ENCODE results near the gene STARD3NL.

Gene STARD3NL

DNA sequence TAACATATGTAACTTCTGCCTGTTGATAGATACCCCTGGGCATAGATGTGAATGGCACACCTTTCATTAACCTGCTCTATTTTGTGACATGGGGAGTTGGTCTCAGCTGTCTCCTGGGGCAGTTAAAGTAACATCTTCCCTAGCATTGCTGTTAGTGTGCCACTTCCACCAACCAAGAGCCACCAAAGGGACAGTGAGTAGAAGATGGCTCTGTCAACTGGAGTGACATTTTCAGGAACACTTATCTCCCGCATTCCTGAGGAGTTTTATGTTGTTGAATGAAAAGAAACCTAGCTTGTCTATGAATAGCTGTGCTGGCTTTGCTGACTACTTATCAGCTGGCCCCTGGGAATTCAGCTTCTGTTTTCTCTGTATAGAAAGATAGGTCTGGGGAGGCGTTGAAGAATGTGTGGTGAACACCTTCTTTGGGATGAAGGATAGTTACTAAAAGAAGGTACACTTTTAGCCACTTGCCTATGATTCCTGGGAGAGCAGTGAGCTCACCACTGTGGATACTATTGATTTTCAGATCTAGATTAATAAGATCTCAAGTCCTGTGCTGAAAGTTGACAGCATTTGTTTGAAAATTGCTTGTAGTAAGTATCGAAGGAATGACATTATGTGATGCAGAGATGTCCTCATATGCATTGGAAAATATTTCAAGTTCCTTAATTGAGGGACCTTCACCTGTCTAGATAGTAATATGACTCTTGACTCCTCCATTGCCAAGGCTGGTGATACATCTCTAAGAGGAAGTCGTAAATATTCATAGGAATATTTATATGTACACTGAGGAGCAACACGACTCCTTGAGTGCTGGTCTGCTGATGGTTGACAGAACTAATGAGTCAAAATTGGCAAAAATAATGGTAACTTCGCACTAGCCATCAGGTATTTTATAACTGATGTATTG lies 7.6 kb downstream of the STARD3NL start:
- DNase-seq, result no peak

GRCh38 chr7:38186593-38187314 lies 8.7 kb downstream of the STARD3NL start:
- no peak for DNase-seq

GRCh38 chr7:38187794-38188440 lies 9.9 kb downstream of the STARD3NL start:
- DNase-seq, result no peak

GRCh38 chr7:38189231-38189938 lies 11.3 kb downstream of the STARD3NL start:
- DNase-seq, result no peak

GRCh38 chr7:38190011-38190410 lies 12.0 kb downstream of the STARD3NL start:
- no peak for DNase-seq

- DNase-seq, result no peak
These were observed 13.7 kb downstream of the STARD3NL start for GRCh38 chr7:38191791-38192190.

GRCh38 chr7:38192327-38192726 lies 14.3 kb downstream of the STARD3NL start:
- no peak for DNase-seq

DNA sequence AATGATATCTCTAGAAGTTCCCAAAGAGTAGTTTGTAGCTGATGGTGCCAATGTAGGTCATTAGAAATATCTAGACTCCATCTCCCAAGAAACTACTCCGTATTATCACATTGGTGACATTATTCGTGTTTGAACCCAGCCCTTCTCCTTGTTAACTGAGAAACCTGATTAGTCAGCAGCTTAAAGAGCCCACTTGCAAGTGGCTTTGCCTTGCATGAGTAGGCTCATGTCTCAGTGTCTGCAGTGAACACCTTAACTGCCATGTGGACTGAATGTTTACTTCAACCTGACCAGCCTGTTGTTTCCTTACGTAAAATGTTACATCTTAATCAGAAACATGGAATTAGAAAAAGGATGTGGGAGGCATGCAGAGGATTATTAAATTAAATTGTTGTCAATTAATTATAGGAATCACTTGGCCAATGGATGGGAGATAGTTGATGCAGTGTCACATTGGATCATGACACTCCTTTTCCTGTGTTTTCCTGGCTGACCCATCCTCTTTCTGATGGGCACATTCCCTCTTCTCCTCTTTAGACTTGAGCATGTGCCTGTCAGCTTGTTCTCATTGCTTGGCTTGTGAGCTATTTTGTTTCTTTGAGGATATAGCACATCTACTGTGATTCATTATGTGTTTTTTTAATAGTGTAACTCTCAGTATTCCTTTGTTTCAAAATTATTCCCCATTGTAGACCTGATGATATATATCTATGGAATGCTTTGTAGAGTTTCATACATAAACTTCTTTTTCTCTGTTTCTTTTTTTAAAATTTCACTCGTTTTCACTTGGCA lies 18.0 kb downstream of the STARD3NL start:
- DNase-seq, result no peak

DNA sequence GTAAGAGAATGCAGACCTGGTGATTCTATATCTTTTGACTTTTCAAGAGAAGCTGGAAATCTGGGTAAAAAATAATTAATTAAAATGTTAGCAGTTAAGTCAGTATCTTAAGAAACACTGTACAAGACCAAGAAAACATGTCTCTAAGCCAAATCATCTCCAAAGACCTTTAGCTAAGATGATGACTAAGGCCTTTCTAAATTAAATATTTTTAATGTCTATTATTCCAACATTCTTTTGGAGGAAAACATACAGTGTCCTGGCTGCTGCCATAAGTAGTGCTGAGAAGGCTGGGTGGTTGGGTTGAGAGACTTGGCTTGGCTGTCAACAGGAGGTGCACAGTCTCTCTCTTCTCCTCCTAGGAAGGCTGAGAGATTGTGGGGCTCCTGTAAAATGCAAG lies 20.3 kb downstream of the STARD3NL start:
- no peak for DNase-seq

GRCh38 chr7:38199154-38199553 lies 21.1 kb downstream of the STARD3NL start:
- DNase-seq, result no peak

DNA sequence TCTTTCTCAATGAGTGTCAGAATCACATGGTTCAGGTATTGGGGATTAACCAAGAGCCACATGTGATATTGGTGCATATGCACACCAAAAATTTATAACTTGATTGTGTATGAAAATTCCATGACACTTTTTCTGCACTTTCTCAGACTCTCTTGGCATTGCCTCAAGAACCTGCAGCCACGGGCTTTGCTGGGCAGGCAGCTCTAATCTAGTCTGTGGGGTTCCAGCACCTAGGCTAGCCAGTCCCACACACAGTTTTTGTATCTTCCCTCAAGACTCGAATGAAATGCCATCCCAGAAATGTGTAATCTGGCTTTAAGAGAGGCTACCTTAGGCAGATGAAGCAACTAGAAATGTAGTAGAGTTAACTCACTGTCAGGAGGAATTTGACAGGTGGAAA lies 21.7 kb downstream of the STARD3NL start:
- no peak for DNase-seq

- DNase-seq, result no peak
These were observed 28.0 kb downstream of the STARD3NL start for GRCh38 chr7:38206071-38206470.

GRCh38 chr7:38207843-38208242 lies 29.8 kb downstream of the STARD3NL start:
- DNase-seq, result no peak

DNA sequence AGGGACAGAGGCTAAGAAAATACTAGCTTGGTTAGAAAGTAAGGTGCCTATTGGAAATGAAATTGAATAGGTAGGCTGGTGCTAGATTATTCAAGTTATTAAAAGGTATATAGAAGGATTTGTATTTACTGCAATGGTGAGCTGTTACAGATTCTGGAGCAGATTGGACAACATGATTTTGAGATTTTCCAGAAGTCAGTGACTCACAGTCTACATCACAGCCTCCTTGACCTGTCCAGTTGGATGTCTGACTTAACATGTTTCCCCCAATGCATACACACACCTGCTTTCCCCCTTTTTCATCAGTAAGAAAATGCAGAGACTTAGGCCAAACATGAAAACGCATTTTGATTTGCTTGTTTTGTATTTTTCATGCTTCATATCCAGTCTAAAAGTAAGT lies 33.4 kb downstream of the STARD3NL start:
- no peak for DNase-seq

DNA sequence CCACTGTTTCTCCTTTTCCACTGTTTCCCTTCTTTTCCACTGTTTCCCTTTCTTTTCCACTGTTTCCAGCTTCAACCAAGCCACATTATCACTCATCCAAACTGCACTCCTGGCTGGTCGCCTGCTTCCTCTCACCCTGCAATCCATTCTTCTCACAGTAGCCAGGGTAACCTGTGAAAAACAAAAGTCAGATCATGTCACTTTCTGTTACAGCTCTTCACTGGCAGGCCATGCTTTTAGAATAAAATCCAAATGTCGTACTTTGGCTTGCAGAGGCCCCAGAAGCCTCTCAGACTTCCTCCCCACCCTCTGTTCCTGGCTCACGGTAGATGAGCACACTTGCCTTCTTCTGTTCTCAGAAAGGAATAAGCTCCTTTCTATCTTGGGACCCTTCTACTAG lies 33.9 kb downstream of the STARD3NL start:
- no peak for DNase-seq

GRCh38 chr7:38215115-38215514 lies 37.1 kb downstream of the STARD3NL start:
- no peak for DNase-seq

GRCh38 chr7:38215735-38216670 lies 38.0 kb downstream of the STARD3NL start:
- DNase-seq, result peak; percentile 47

DNA sequence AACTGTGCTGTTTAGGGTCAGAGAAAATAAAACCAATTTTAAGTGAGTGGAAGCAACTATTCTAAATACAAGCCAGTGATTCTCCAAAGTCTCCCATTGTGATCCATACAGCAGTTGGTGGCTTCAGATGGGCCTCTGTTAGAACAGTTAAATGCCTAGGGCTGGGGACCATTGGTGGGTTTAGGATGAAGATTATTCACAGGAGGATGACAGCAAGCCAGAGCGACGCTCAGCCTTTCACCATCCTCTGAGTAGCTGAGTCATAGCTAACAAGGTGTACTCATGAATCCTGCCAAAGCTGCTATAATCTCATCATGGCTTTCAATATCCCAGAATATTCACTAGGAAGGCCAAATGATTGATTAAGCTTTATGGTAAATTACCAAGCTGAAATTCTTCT lies 39.6 kb downstream of the STARD3NL start:
- no peak for DNase-seq

DNA sequence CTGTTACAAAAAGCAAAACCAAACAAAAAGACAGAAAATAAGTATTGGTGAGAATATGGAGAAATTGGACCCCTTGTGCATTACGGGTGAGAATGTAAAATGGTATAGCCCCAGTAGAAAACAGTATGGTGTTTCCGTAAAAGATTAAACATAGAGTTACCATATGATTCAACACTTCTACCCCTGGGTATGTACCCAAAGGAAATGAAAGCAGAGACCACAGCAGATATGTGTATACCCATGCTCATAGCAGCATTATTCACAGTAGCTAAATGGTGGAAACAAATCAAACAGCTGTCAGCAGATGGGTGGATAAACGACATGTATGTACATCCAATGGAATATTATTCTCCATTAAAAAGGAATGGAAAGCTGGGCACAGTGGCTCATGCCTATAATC lies 42.4 kb downstream of the STARD3NL start:
- no peak for DNase-seq

DNA sequence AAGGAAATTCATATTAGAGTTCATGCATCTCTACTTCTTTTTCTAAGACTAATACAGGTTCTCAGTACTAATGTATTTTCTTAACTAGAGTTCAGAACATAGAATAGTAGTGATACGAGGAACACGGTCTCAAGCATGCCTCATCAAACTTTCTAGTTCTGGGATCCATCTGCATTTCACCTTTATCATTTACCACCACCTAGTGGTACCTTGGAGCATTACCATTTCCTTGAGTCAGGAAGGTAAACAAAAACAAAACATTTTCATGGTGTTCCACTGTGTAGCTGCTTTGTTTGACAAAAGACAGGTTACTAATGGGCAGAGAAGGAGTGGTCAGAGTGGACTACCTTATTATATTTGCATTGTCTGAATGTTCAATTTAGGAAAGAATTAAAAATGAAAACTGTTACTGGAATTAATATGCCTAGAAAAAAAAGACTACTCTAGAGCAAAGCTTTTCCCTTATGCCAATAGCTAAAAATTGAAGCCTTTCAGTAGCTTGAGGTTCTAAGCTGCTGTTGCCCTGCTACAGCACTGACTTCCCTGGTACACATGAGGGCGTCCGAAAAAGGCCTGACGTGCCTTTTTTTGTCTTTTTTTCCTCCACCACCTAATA lies 44.5 kb downstream of the STARD3NL start:
- peak; percentile 34 for DNase-seq

DNA sequence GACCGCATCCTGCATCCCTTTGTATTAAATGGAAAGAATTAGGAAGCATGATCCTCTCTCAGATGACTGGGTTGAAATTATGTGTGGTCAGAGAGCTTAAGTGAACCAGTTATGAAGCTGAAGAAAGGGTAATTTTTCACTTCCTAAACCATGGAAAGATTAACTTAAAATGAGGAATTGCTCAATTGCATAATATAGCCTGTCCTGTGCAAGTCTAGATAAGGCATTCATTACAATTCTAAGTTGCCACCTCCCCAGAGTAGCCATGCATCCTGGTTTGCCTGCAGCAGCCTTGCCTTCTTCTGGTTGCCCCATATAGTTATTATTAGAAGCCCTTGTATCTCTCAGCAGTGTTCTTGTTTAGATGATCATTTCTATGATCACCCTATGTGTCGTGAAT lies 45.3 kb downstream of the STARD3NL start:
- DNase-seq, result no peak
